ENCODE results near the gene SETD4.
"Not testable (repeated sequence)": the region's sequence is repeated elsewhere in the genome, so short reads cannot be mapped to it uniquely, and the experiment has no call there.

Gene SETD4, protein sequence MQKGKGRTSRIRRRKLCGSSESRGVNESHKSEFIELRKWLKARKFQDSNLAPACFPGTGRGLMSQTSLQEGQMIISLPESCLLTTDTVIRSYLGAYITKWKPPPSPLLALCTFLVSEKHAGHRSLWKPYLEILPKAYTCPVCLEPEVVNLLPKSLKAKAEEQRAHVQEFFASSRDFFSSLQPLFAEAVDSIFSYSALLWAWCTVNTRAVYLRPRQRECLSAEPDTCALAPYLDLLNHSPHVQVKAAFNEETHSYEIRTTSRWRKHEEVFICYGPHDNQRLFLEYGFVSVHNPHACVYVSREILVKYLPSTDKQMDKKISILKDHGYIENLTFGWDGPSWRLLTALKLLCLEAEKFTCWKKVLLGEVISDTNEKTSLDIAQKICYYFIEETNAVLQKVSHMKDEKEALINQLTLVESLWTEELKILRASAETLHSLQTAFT

DNA sequence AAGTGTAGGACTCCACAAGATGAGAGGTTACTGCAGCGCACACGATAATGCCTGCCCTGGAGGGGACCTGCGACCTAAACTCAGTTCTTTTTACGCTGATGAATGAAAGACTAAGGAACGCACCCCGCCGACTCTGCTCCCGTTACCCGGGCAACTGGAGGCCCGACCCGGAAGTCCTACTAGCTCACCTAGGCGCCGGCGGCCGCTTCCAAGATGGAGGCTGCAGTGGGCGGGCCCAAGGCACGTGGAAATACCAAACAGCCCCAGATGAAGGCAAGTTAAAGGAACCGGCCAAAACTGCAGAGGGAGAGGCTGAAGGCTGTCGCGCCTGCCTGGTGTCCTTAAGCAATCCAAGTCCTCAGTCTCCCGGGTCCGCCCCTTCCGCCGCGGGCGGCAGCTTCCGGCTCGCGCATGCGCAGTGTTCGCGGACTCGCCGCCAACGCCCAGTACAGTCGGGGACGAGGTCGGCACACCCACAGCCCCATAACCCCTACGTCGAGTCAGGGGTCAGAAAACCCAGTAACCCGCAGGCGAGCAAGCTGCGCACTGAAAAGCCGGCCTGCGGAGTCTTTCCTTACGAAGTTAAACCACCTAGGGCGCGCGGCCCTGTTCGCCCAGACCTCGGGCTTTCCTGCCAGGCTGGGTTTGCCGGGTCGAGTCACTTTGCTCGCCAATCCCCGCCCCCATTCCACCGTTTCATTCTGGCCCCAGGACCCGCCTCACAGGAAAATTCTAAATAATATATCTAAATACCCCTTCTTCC lies at the start of gene SETD4:
Gene SETD4 (minus strand): TSS at position 368 of the 763 bp plus-strand sequence. CDS start 1,638 bp downstream, outside the sequence.
- DNase-seq = peak; percentile 92

DNA sequence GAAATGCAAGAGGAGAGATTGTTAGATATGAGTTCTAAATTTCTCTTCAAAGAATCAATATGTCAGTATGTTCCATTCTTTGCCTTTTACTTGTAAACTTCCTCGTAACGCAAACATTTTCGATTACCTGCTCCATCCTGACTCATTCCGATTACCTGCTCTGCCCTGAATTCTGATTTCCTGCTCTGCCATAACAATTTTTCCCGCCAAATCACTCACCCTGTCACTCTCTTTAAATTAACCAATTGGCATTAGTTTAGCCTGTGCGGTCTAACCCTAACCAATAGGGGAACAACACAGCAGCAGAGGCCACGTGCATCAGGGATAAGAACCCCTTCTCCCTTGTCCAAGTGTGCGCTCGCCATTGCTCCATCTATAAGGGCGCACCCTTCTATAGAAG lies 49.5 kb upstream of the SETD4 start:
- DNase-seq = no peak

DNA sequence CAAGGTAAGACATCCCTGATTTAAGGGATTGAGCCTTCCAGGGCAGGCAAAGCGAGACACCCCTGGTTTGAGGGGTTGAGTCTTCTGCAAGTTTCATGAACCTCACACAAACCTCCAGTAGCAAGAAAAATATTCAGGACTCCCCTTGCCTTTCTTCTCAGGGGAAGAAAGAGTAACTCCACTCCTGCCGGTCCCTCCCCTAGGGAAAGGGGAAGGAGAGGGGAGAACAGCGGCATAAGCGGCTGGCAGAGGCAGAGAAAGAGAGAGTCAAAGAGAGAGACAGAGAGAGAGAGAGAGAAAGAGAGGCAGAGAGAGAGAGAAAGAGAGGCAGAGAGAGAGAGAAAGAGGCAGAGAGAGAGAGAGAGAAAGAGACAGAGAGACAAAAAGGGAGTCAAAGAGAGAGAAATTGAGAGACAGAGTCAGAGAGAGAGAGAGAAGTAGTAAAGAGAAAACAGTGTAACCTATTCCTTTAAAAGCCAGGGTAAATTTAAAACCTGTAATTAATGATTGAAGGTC lies 45.1 kb upstream of the SETD4 start:
- no peak for DNase-seq

DNA sequence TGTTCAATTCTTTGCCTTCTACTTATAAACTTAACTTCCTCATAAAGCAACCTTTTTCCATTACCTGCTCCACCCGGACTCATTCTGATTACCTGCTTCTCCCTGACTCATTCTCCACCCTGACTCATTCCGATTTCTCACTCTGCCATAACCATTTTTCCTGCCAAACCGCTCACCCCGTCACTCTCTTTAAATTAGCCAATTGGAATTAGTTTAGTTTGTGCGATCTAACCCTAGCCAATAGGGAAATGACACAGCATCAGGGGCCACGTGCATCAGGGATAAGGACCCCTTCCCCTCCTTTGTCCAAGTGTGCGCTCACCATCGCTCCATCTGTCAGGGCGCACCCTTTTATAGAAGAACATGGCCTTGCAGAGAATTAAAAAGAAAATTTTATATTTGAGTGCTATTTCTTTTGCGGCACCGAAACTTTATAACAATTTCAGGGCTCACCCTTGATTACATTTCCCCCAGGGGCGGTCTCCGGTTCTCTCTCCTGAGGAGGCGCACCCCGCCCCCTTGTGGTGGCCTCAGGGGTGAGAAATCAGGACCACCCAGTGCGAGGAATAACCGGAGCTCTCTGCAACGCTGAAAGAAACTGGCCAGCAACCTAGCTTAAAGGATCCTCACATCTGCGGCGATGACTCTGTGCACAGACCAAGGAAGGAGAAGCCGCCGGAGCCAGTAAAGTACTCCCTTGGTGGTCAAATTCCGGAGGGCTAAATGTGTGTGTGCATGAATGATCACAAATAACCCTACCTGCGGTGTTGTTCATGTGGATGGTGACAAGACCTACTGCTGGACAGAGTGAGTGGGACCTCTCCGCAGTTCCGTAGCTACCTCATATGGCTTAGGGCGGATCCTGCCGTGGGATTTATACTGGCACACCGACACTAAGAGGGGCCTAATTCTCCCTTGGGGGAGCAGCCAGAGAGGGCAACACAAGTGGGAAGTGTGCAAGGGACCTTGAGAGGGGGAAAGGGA lies 44.3 kb upstream of the SETD4 start:
- DNase-seq = peak; percentile 51

GRCh38 chr21:36103434-36103833 lies 43.1 kb upstream of the SETD4 start:
- DNase-seq = no peak

DNA sequence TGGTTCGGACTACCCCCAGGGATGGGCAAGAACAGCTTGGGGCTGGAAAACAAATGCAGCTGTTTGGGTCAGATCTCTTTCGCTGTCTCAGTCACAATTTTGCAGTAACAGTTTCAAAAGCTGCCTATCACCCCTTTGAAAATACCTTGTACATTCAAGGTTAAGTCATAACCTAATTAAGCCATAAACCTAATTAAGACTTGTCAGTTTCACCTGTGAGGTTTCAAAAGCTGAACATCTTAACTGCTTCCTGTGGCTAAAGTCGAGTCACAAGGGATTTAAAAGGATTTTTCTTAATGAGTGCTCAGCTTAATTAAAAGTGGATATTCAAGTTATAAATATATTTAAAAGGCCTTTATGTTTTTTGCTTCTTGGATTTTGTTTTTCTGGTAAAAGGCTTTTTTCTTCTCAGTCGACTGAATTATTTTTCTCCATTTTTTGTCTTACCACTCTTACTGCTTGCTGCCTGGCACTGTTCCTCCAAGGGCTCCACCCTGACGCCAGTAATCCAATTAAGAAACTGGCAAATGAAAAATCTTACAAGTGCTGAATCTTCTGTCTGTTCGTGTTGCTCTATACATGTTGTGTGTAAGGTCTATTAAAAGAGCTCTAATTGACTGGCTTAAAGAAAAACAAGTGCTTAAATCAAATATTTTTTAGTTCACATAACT lies 40.8 kb upstream of the SETD4 start:
- DNase-seq = no peak

DNA sequence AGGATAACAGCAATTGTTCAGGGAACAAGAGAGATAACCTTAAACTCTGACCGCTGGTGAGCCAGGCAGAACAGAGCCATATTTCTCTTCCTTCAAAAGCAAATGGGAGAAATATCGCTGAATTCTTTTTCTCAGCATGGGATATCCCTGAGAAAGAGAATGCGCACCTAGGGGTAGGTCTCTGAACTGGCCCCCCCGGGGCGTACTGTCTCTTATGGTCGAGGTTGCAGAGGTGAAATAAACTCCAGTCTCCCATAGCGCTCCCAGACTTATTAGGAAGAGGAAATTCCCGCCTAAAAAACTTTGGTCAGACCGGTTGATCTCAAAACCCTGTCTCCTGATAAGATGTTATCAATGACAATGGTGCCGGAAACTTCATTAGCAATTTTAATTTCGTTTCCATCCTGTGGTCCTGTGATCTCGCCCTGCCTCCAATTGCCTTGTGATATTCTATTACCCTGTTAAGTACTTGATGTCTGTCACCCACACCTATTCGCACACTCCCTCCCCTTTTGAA lies 39.4 kb upstream of the SETD4 start:
- DNase-seq = not testable (repeated sequence)

GRCh38 chr21:36099000-36099399 lies 38.7 kb upstream of the SETD4 start:
- no peak for DNase-seq

DNA sequence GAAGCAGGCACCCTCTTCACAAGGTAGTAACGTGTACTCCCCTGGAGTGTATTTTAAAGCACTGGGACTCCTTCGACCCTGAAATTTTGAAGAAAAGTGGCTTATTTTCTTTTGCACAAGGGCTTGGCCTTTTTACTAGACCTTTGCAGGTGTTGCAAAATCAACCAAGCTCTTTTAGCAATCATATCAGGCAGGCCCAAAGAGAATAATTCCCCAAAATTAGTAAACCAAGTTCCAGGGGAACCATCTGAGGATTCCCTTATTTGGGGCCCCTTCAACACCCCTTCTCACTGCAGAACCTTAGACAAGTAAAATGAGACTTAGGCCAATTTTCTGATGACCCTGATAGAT lies 37.8 kb upstream of the SETD4 start:
- no peak for DNase-seq

DNA sequence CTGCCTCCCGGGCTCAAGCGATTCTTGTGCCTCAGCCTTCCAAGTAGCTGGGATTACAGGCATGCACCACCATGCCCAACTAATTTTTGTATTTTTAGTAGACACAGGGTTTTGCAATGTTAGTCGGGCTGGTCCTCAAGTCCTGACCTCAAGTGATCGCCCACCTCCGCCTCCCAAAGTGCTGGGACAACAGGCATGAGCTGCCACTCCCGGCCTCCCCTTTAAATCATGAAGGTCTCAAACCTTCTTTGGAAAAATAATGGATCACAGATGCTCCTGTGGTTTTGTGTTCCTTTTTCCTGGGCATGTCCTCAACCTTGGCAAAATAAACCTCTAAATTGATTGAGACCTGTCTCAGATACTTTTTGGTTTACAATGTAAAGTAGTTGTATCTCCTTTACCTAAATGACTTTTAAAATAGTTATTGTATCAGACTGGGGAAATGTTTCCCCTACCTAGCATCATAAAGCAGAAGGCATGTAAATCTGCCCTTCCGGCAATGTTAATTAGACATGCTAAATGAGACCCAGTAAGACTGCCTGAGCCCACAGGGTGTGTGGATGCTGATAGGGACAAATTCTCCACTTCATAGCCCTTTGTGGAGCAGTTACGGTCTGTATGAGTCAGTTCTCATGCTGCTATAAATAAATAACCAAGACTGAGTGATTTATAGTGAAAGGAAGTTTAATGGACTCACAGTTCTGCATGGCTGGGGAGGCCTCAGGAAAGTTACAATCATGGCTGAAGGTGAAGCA lies 37.3 kb upstream of the SETD4 start:
- no peak for DNase-seq

DNA sequence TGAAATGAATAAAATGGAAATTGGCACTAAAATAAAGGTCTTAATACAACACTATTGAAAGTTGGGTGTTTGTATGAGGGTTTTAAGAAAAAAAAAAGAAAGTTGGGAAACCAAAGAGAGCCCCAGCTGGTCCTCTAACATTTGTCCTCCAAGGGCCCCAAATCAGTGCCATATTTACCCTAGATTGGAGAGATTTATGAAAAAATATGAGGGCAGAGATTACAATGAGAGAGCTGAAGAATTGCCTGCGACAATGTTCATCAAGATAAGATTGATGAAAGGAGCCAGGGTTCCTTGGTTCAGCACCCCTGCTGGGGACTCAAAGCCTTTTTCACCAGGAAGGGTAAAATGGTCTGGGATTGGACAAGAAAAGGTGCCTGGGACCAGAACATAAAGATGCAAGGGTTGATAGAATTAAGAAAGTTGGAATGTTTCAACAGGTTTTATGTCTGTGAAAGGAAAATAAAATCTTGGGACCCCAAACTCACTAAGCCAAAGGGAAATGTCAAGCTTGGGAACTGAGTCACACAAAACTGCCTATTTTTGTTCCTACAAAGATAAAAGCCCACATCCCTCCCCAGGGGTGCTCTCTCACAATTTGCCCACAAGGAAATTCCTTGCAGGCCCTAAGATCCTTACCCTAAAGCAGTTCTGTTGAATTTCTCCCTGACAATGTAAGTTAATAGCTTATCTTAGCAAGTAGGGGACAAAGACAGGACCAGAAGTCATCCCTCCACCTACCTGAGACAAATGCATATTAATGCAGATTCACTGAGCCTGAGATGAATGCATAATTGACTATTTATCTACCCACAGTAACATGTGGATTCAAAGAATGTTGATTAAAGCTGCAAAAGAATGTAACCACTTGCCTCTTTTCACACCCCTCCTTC lies 36.3 kb upstream of the SETD4 start:
- no peak for DNase-seq

GRCh38 chr21:36093512-36093911 lies 33.2 kb upstream of the SETD4 start:
- no peak for DNase-seq

DNA sequence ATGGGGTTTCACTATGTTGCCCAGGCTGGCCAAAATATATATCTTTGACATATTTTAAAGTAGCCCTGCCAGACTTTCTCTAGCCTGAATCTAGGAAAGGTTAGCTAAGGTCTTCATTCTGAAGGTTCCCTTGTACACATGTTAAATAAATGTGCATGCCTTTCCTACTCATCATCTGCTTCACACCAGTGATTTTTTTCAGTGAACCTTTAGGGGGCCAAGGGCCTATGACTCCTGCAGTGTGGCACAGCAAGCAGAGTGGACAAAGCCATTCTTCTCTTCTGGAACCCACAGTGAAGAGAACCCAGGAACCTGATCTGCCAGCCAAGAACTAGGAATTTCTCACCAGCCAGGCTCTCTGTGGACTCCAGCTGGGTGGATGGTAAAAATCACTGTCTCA lies 32.4 kb upstream of the SETD4 start:
- no peak for DNase-seq

DNA sequence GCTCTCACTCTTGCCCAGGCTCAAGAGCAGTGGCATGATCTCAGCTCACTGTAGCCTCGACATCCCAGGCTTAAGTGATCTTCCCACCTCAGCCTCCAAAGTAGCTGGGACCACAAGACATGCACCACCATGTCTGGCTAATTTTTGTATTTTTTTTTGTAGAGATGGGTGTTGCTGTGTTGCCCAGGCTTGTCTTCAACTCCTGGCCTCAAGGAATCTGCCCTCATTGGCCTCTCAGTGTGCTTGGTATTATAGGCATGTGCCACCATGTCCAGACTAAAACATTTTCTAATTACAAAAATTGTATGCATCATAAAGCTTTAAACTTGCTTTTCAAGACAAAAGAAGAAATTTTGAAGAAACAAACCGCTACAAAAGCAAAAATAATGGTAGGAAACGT lies 29.6 kb upstream of the SETD4 start:
- DNase-seq = no peak

DNA sequence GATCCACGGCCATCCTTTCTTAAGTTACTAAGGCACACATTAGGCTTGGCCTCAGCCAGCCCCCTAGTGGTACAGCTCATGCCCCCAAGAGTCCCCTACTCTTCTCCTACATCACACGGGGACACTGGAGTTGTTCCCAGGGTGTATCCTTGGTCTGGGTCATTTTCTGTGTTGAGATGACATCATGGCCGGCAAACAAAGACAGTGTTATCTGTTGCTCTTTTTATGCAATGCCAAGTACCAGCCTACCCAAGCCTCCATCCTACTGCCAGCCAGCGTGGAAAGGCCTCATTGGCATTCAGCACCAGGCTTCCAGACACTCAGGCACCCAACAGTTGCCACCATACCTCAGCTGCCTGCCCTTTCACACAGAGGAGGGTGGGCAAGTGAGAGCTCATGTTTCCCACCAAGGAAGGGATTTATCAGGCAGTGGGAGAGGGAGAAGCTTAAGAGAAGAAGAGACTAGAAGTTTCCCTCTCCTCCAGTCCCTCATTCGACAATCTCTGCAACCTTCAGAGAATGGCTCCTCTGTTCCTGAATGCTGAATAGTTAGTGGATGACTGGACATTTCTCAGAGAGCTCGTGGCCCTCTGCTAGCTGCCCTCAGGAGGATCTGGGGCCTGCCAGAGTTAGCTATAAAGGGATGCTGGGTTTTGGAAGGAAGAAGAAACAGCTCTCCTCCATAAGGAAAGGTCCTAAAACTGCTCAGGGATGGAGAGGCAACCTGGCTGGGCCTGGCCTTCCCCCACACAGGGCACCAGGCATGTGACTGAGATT lies 27.2 kb upstream of the SETD4 start:
- DNase-seq = no peak

- no peak for DNase-seq
Observed at GRCh38 chr21:36082237-36082664, 21.9 kb upstream of the SETD4 start.

DNA sequence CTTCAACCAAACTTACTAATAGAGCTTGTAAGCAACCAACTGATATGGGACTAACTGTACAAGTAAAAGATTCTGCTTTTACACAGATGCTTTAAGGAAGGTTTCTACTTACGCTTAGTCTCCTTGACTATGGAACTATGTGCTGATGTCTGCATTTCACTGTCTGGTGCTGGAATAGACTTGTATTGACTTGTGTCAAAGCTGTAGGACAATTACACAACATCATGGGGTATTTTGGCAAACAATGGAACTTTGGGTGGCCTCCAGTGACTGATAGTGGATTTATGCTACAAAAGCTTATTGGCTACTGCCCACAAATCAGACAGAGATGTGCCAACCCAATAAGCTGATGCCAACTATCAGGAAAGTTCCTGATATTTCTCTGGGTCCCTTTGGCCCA lies 20.1 kb upstream of the SETD4 start:
- DNase-seq = no peak

- no peak for DNase-seq
Observed at GRCh38 chr21:36079671-36080070, 19.3 kb upstream of the SETD4 start.

DNA sequence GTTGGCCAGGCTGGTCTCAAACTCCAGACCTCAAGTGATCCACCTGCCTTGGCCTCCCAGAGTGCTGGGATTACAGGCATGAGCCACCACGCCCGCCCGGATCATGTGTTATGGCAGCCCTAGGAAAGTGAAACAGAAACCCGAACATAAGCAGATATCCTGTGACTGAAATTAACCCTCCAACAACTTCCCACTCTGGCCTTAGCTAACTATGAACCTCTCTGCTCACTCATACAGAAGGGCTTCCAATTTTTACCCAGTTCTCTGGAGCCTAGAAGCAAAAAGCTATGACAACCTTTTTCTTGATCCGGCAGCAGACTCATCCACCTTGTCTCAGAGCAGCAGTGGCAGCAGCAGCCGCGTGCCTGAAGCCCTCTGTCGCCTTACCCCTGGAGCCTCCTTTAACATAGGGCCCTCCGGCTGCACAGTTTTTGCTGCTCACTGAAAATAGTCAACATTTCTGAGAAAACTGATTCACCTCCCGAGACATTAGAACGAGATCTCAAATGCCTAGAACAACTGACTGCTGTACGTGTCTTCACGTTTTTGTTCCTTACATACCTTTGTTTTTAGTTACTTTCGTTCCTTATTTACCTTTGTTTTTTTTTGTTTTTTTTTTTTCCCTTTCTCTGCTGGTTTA lies 18.8 kb upstream of the SETD4 start:
- DNase-seq = peak; percentile 31

Data from activated CD4-positive, alpha-beta T cell treated with anti-CD3 and anti-CD28 coated beads, Interleukin-2, amount 50 U/mL, for 1 hour (primary cell).